WERI-Rb-1 (cell line): ENCODE data around the gene XIRP2.

Experiments used
- DNase-seq: peaks from one replicate; pipeline ENCODE4 v3.0.0-alpha.2; 2020
- H3K27ac ChIP-seq: fragments of 250-450 bp; sonication (Bioruptor Pico); 2 replicates; pipeline ENCODE4 v1.5.1; 2020; ENCODE audit warnings: mild to moderate bottlenecking, moderate library complexity
- H3K27me3 ChIP-seq: fragments of 250-450 bp; sonication (Bioruptor Pico); 2 replicates; pipeline ENCODE4 v1.5.1; 2021; ENCODE audit warnings: mild to moderate bottlenecking, low read depth, moderate library complexity; ENCODE audit not compliant: insufficient read depth, severe bottlenecking
- H3K36me3 ChIP-seq: fragments of 250-450 bp; sonication (Bioruptor Pico); 2 replicates; pipeline ENCODE4 v1.5.1; 2020; ENCODE audit warnings: mild to moderate bottlenecking, moderate library complexity
- H3K4me3 ChIP-seq: 2 replicates; pipeline ENCODE4 v1.5.1; 2011; ENCODE audit warnings: low read depth, mild to moderate bottlenecking, control low read depth, low read length
- H3K9me3 ChIP-seq: fragments of 250-450 bp; sonication (Bioruptor Pico); 2 replicates; pipeline ENCODE4 v1.5.1; 2021; ENCODE audit warnings: mild to moderate bottlenecking, moderate library complexity; ENCODE audit not compliant: severe bottlenecking
- CTCF ChIP-seq: IDR thresholded peaks from 2 replicates; pipeline ENCODE4 v1.5.1; 2011; ENCODE audit warnings: low read depth, mild to moderate bottlenecking, control low read depth, inconsistent platforms, low read length

Gene XIRP2

GRCh38 chr2:166994588-166995336 is 106.5 kb downstream of the XIRP2 start:
- no peak for DNase-seq
- Histone ChIP-seq H3K36me3 (no peaks in the 10 kb centered on the region), H3K27ac (no peak overlapping the region), H3K9me3 (no peaks in the 10 kb centered on the region), H3K27me3 (no peaks in the 10 kb centered on the region), H3K4me3 (no peak overlapping the region)
- TF ChIP-seq CTCF = no peak

GRCh38 chr2:166996465-166996864 is 108.2 kb downstream of the XIRP2 start:
- DNase-seq = no peak
- no peak for TF ChIP-seq CTCF

GRCh38 chr2:167001165-167001564 is 112.9 kb downstream of the XIRP2 start:
- DNase-seq = no peak
- Histone ChIP-seq H3K36me3 (no peaks in the 10 kb centered on the region), H3K9me3 (no peaks in the 10 kb centered on the region), H3K4me3 (no peak overlapping the region), H3K27me3 (no peaks in the 10 kb centered on the region), H3K27ac (no peak overlapping the region)
- TF ChIP-seq CTCF = no peak

More at GRCh38 chr2:166996465-166996864, 108.2 kb downstream of the XIRP2 start:
- Histone ChIP-seq H3K9me3 (no peaks in the 10 kb centered on the region), H3K27ac (no peak overlapping the region), H3K36me3 (no peaks in the 10 kb centered on the region), H3K27me3 (no peaks in the 10 kb centered on the region), H3K4me3 (no peak overlapping the region)

- Histone ChIP-seq H3K36me3 (no peaks in the 10 kb centered on the region), H3K9me3 (no peaks in the 10 kb centered on the region), H3K4me3 (no peak overlapping the region), H3K27ac (no peak overlapping the region), H3K27me3 (no peaks in the 10 kb centered on the region)
- TF ChIP-seq CTCF = no peak
- no peak for DNase-seq
Measured at GRCh38 chr2:167005096-167005495, 116.8 kb downstream of the XIRP2 start.

- Histone ChIP-seq H3K4me3 (no peak overlapping the region), H3K9me3 (no peaks in the 10 kb centered on the region), H3K27ac (no peak overlapping the region), H3K27me3 (no peaks in the 10 kb centered on the region), H3K36me3 (no peaks in the 10 kb centered on the region)
- TF ChIP-seq CTCF = no peak
- DNase-seq = no peak
Measured at GRCh38 chr2:167013227-167013626, 124.9 kb downstream of the XIRP2 start.

- Histone ChIP-seq H3K27ac (no peak overlapping the region), H3K4me3 (no peak overlapping the region), H3K9me3 (no peaks in the 10 kb centered on the region), H3K36me3 (no peaks in the 10 kb centered on the region), H3K27me3 (no peaks in the 10 kb centered on the region)
- TF ChIP-seq CTCF = no peak
- DNase-seq = no peak
Measured at GRCh38 chr2:167015806-167016205, 127.5 kb downstream of the XIRP2 start.
